IMR-90 (cell line): Measurements from ENCODE around the gene TMEM62. TPM values are rescaled to one million over a fixed set of nuclear protein-coding genes. Genes with fewer than 3 reads are reported as not detected.

ENCODE experiments used
- ATAC-seq: fragments of 200-7000 bp; cut with Tn5 transposase; 2 replicates; pipeline ENCODE4 v1.9.1; 2020; ENCODE audit warnings: low read depth, mild to moderate bottlenecking, moderate library complexity
- BruUV-seq: library from RNA; stranded (reverse); fragments of 400-500 nt; replicated peaks from 2 replicates; lab custom pipeline; 2021; lab: Mats Ljungman, UMichigan
- CTCF ChIA-PET: fragments of 300-600 bp; formaldehyde crosslinking; extraction: SDS; loops from one replicate; lab custom pipeline; 2021; ENCODE audit warnings: antibody characterized with exemption; lab: Yijun Ruan, JAX
- POLR2A ChIA-PET: fragments of 300-600 bp; sonication (Branson Sonifier 250); formaldehyde crosslinking; loops from one replicate; lab custom pipeline; 2022; ENCODE audit warnings: antibody characterized with exemption; ENCODE audit not compliant: unreplicated experiment; lab: Charles Lee
- DNase-seq: peaks from one replicate; pipeline ENCODE4 v3.0.0; 2013
- H2AFZ ChIP-seq: replicated peaks from 2 replicates; pipeline ENCODE3; 2013; ENCODE audit warnings: low read length, mild to moderate bottlenecking; ENCODE audit not compliant: poor library complexity
- H2AK5ac ChIP-seq: 2 replicates; pipeline ENCODE4 v1.6.1; 2013; ENCODE audit warnings: low read depth, low read length, inconsistent platforms
- H2AK9ac ChIP-seq: replicated peaks from 2 replicates; pipeline ENCODE3; 2013; ENCODE audit warnings: mild to moderate bottlenecking, low read depth, low read length, moderate library complexity; ENCODE audit not compliant: poor library complexity
- H2BK120ac ChIP-seq: 2 replicates; pipeline ENCODE4 v1.6.1; 2013; ENCODE audit warnings: low read depth, low read length, inconsistent platforms
- H2BK15ac ChIP-seq: 3 replicates; pipeline ENCODE4 v1.6.1; 2013; ENCODE audit warnings: low read depth, low read length, inconsistent platforms
- H2BK20ac ChIP-seq: 2 replicates; pipeline ENCODE4 v1.6.1; 2013; ENCODE audit warnings: low read depth, mild to moderate bottlenecking, inconsistent platforms, low read length, moderate library complexity
- H2BK5ac ChIP-seq: 2 replicates; pipeline ENCODE4 v1.6.1; 2013; ENCODE audit warnings: mild to moderate bottlenecking, low read depth, low read length, inconsistent platforms; ENCODE audit not compliant: poor library complexity, severe bottlenecking
- H3K14ac ChIP-seq: replicated peaks from 2 replicates; pipeline ENCODE4 v1.6.1; 2013; ENCODE audit warnings: low read depth, low read length, inconsistent platforms
- H3K18ac ChIP-seq: 2 replicates; pipeline ENCODE4 v1.6.1; 2013; ENCODE audit warnings: low read depth, low read length, control low read depth
- H3K23ac ChIP-seq: 2 replicates; pipeline ENCODE4 v1.6.1; 2013; ENCODE audit warnings: low read depth, low read length, inconsistent platforms
- H3K27ac ChIP-seq: 2 replicates; pipeline ENCODE4 v1.5.1; 2013; ENCODE audit warnings: mild to moderate bottlenecking, control low read depth, low read length; ENCODE audit not compliant: insufficient read depth
- H3K27me3 ChIP-seq: 2 replicates; pipeline ENCODE4 v1.6.1; 2013; ENCODE audit warnings: low read length; ENCODE audit not compliant: control insufficient read depth, insufficient read depth
- H3K36me3 ChIP-seq: 2 replicates; pipeline ENCODE4 v1.6.1; 2013; ENCODE audit warnings: low read length, mixed read lengths; ENCODE audit not compliant: control insufficient read depth, insufficient read depth
- H3K4ac ChIP-seq: 2 replicates; pipeline ENCODE4 v1.6.1; 2013; ENCODE audit warnings: low read depth, low read length, inconsistent platforms
- H3K4me1 ChIP-seq: 2 replicates; pipeline ENCODE4 v1.6.1; 2013; ENCODE audit warnings: low read length, mixed read lengths; ENCODE audit not compliant: control insufficient read depth, insufficient read depth
- H3K4me2 ChIP-seq: 2 replicates; pipeline ENCODE4 v1.6.1; 2013; ENCODE audit warnings: low read depth, mild to moderate bottlenecking, control low read depth, low read length, moderate library complexity
- H3K4me3 ChIP-seq: 2 replicates; pipeline ENCODE4 v1.5.1; 2013; ENCODE audit warnings: low read depth, mild to moderate bottlenecking, control low read depth, low read length, moderate library complexity; ENCODE audit not compliant: insufficient read depth
- H3K56ac ChIP-seq: 2 replicates; pipeline ENCODE4 v1.6.1; 2013; ENCODE audit warnings: low read length, inconsistent platforms; ENCODE audit not compliant: insufficient read depth; ENCODE audit errors: extremely low read depth
- H3K79me1 ChIP-seq, 2 experiments: 2 replicates each; pipeline ENCODE4 v1.6.1; 2013; ENCODE audit warnings: low read length in 2 of 2, inconsistent platforms in 1 of 2, low read depth in 1 of 2
- H3K9ac ChIP-seq: 2 replicates; pipeline ENCODE4 v1.6.1; 2013; ENCODE audit warnings: low read depth, low read length, control low read depth
- H3K9me1 ChIP-seq: 2 replicates; pipeline ENCODE4 v1.6.1; 2013; ENCODE audit warnings: low read length, inconsistent platforms; ENCODE audit not compliant: insufficient read depth
- H3K9me3 ChIP-seq: 2 replicates; pipeline ENCODE4 v1.6.1; 2013; ENCODE audit warnings: low read length; ENCODE audit not compliant: control insufficient read depth, insufficient read depth
- H4K20me1 ChIP-seq: 2 replicates; pipeline ENCODE4 v1.6.1; 2013; ENCODE audit warnings: low read length, inconsistent platforms; ENCODE audit not compliant: insufficient read depth
- H4K5ac ChIP-seq: 2 replicates; pipeline ENCODE4 v1.6.1; 2013; ENCODE audit warnings: mild to moderate bottlenecking, low read depth, low read length, control low read depth
- H4K8ac ChIP-seq, 2 experiments: 2 replicates each; pipeline ENCODE4 v1.6.1; 2013; ENCODE audit warnings: low read depth in 2 of 2, low read length in 2 of 2, control low read depth in 1 of 2, inconsistent platforms in 1 of 2
- H4K91ac ChIP-seq: 2 replicates; pipeline ENCODE4 v1.6.1; 2013; ENCODE audit warnings: low read depth, low read length, inconsistent platforms; ENCODE audit not compliant: insufficient read depth
- BHLHE40 ChIP-seq: fragments of 150-350 bp; IDR thresholded peaks from 2 replicates; pipeline ENCODE4 v1.6.1; 2016; ENCODE audit warnings: mild to moderate bottlenecking, low read depth, low read length
- CEBPB ChIP-seq: IDR thresholded peaks from 2 replicates; pipeline ENCODE4 v1.6.1; 2012; ENCODE audit warnings: low read depth, low read length, improper control_type of control experiment
- CHD1 ChIP-seq: IDR thresholded peaks from 2 replicates; pipeline ENCODE4 v1.6.1; 2012; ENCODE audit warnings: low read depth, low read length, improper control_type of control experiment
- ELK1 ChIP-seq: fragments of 150-350 bp; IDR thresholded peaks from 2 replicates; pipeline ENCODE4 v1.6.1; 2016; ENCODE audit warnings: low read depth, mild to moderate bottlenecking, low read length, moderate library complexity, borderline replicate concordance
- FOS ChIP-seq: fragments of 150-350 bp; IDR thresholded peaks from 2 replicates; pipeline ENCODE4 v1.6.1; 2016; ENCODE audit warnings: low read depth, low read length
- MAZ ChIP-seq: IDR thresholded peaks from 2 replicates; pipeline ENCODE4 v1.6.1; 2012; ENCODE audit warnings: low read depth, mild to moderate bottlenecking, low read length, improper control_type of control experiment, moderate library complexity, borderline replicate concordance
- NFE2L2 ChIP-seq: fragments of 150-350 bp; IDR thresholded peaks from 2 replicates; pipeline ENCODE4 v1.6.1; 2016; ENCODE audit warnings: low read depth, mild to moderate bottlenecking, low read length
- RAD21 ChIP-seq: IDR thresholded peaks from 2 replicates; pipeline ENCODE4 v1.6.1; 2012; ENCODE audit warnings: low read length, improper control_type of control experiment
- RCOR1 ChIP-seq: IDR thresholded peaks from 2 replicates; pipeline ENCODE4 v1.6.1; 2012; ENCODE audit warnings: mild to moderate bottlenecking, low read length, improper control_type of control experiment; ENCODE audit not compliant: insufficient replicate concordance
- RFX5 ChIP-seq: IDR thresholded peaks from 2 replicates; pipeline ENCODE4 v1.8.0; 2012; ENCODE audit warnings: low read depth, mild to moderate bottlenecking, low read length, moderate library complexity
- WGBS, 2 experiments: methylation state at CpG; one replicate each; pipeline versions ENCODE4 v1.1.5 to v1.1.7; 2013; ENCODE audit warnings: missing lambda C conversion rate in 2 of 2; ENCODE audit not compliant: insufficient read length in 1 of 2; ENCODE audit errors: extremely low coverage in 2 of 2; 5-methylcytosine and 5-hydroxymethylcytosine counted together
- dilution Hi-C: fragments of 300-500 bp; cut with HindIII; formaldehyde crosslinking; loops from one replicate; pipeline ENCODE4 v1.14.3; 2018; ENCODE audit warnings: low sequenced_read_pairs; ENCODE audit not compliant: unreplicated experiment
- in situ Hi-C: fragments of 300-500 bp; cut with MboI; formaldehyde crosslinking; loops from 3 replicates; pipeline ENCODE4 v1.14.3; 2019; ENCODE audit warnings: low sequenced_read_pairs, inconsistent platforms, mixed read lengths
- intact Hi-C: fragments of 100-400 bp; cut with micrococcal nuclease; formaldehyde crosslinking; loops from 2 replicates; pipeline ENCODE4 v1.10.0; 2022
- polyA plus RNA-seq, 3 experiments: library from polyadenylated mRNA; depleted of rRNA; stranded (reverse); fragments of >200 nt; gene quantifications; 2 replicates each; pipeline ENCODE4 v1.2.3, GENCODE V29; 2012; ENCODE audit warnings: low replicate concordance in 1 of 3
- total RNA-seq: library from RNA; depleted of rRNA; stranded (reverse); fragments of >200 nt; gene quantifications from 2 replicates; pipeline ENCODE4 v1.2.3, GENCODE V29; 2012
- TF ChIP-seq, protein P1 (sequence below): fragments of 150-350 bp; IDR thresholded peaks from 2 replicates; pipeline ENCODE4 v1.6.1; 2017; ENCODE audit warnings: mild to moderate bottlenecking, antibody characterized with exemption, low read length, low read depth

The TMEM62 gene
- total and polyA plus RNA-seq, 2 of the 4 experiments (the other 2 are of a cell fraction), result 3.7 to 5.6 TPM

DNA sequence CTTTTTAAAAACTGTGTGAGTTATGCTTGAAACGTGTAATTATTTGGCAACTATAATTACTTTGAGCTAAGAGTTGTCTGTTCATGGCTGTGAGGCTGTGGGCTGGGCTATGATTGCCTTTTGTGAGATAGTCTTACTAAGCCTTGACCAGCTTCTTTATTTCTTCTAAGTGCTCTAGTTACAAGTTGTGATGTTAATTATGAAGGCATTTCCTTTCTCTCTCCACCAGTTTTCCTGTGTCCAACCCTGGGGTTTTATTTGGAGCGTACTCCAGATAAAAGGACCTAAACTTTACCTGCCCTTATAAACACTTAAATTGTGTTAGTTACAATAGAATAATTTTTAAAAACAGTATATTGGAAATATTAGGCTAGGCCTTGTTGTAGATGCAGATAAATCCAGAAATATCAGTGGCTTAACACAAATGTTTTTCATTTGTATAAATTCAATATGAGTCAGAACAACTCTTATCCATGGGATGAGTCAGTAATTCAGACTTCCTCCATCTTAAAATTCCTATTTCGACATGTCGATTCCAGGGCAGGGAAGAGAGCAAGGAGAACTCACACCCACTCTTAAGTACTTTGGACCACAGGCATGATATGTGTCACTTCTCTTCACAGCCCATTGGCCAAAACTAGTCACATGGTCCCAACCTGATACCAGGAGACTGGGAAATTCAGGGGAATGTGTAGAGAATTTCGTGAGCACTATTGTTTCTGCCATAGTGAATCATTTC lies 17.0 kb downstream of the TMEM62 start:
- H3K4me2 ChIP-seq, result no peak overlapping the region; the same call in 1 of the 2 replicates
- TF ChIP-seq ELK1 (no peak), MAZ (no peak), CEBPB (peak; percentile 76; the same call in 1 of the 2 replicates), NFE2L2 (no peak), RFX5 (no peak), FOS (peak; percentile 82), CHD1 (no peak), BHLHE40 (no peak), RCOR1 (peak; percentile 94), RAD21 (no peak)
- TF ChIP-seq, protein P1, sequence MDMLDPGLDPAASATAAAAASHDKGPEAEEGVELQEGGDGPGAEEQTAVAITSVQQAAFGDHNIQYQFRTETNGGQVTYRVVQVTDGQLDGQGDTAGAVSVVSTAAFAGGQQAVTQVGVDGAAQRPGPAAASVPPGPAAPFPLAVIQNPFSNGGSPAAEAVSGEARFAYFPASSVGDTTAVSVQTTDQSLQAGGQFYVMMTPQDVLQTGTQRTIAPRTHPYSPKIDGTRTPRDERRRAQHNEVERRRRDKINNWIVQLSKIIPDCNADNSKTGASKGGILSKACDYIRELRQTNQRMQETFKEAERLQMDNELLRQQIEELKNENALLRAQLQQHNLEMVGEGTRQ, result peak; percentile 87
- no peak overlapping the region for H3K9ac ChIP-seq
- H3K9me3 ChIP-seq, result no peaks in the 10 kb centered on the region
- H3K4ac ChIP-seq, result peak overlapping the region; percentile 1
- no TSS peak for BruUV-seq
- no peaks in the 10 kb centered on the region for H3K27me3 ChIP-seq
- dilution Hi-C loops, result no loop called here
- no peaks in the 10 kb centered on the region for H4K20me1 ChIP-seq
- CTCF ChIA-PET, result interaction anchor here (1.4 kb wide), 1 partner anchor 8 kb away, joined by 3 read pairs; no protein-coding TSS in a partner anchor
- H2AFZ ChIP-seq, result peak overlapping the region; percentile 35
- intact Hi-C loops, result no loop called here
- H3K4me1 ChIP-seq, result peaks cover 2% of the 10 kb centered on the region; the same call in 1 of the 2 replicates
- H2BK5ac ChIP-seq, result peak overlapping the region; percentile 99
- H3K4me3 ChIP-seq, result no peak overlapping the region
- POLR2A ChIA-PET, result no interaction called here
- H3K18ac ChIP-seq, result peak overlapping the region; percentile 7; the same call in 1 of the 2 replicates
- H3K36me3 ChIP-seq, result peaks cover 9% of the 10 kb centered on the region
- in situ Hi-C loops, result no loop called here
- WGBS, 2 experiments, result no CpG with 5 or more reads among the region's 5 CpGs
- no peak overlapping the region for H2AK9ac ChIP-seq
- DNase-seq (peak; percentile 98), ATAC-seq (peak; percentile 94)
- H3K27ac ChIP-seq, result peak overlapping the region; percentile 47; the same call in 1 of the 2 replicates
- H4K91ac ChIP-seq, result no peak overlapping the region
- H3K9me1 ChIP-seq, result peaks cover 2% of the 10 kb centered on the region
- peak overlapping the region; percentile 10 for H3K14ac ChIP-seq
- peak overlapping the region; percentile 32; the same call in 1 of the 2 replicates for H2BK20ac ChIP-seq
- no peak overlapping the region; the same call in 1 of the 2 replicates for H3K56ac ChIP-seq
- peak overlapping the region; percentile 2; the same call in 1 of the 2 replicates for H3K23ac ChIP-seq
- H2AK5ac ChIP-seq, result no peak overlapping the region
- H2BK120ac ChIP-seq, result peak overlapping the region; percentile 33; the same call in 1 of the 2 replicates
- no peak overlapping the region for H2BK15ac ChIP-seq
- H4K8ac ChIP-seq, result peak overlapping the region; percentile 14 to 75; a peak in 1 of 4 replicates
- H3K79me1 ChIP-seq, result peaks cover 0 to 5% of the 10 kb centered on the region in 2 experiments; a peak in 3 of 4 replicates
- no peak overlapping the region for H4K5ac ChIP-seq
